SU-DHL-6 (cell line): ENCODE results near the gene PHF23.
A peak's percentile ranks its signal among the peaks of the same experiment; 100 is the strongest.

Source experiments
- H2AFZ ChIP-seq: fragments of 200-600 bp; sonication (generic); 2 replicates; pipeline ENCODE4 v1.6.1; 2014; ENCODE audit warnings: low read depth, mild to moderate bottlenecking, moderate library complexity, mixed read lengths, antibody characterized with exemption, low read length; ENCODE audit not compliant: severe bottlenecking
- H3F3A ChIP-seq: fragments of 200-600 bp; shearing (Covaris generic); 2 replicates; pipeline ENCODE4 v1.6.0; 2016; ENCODE audit warnings: antibody characterized with exemption, mild to moderate bottlenecking; ENCODE audit not compliant: insufficient read depth
- H3K27ac ChIP-seq: fragments of 200-600 bp; sonication (generic); 2 replicates; pipeline ENCODE4 v1.5.1; 2016; ENCODE audit warnings: low read depth, mild to moderate bottlenecking, low read length, moderate library complexity, mixed read lengths
- H3K27me3 ChIP-seq: fragments of 200-600 bp; sonication (generic), shearing (Covaris generic); 2 replicates; pipeline ENCODE4 v1.6.0; 2014; ENCODE audit warnings: mild to moderate bottlenecking, low read length
- H3K36me3 ChIP-seq: fragments of 200-600 bp; sonication (generic); 2 replicates; pipeline ENCODE4 v1.6.1; 2014; ENCODE audit warnings: mild to moderate bottlenecking, low read length, mixed read lengths
- H3K4me2 ChIP-seq: fragments of 300-600, 200-600 bp; shearing (Covaris generic), sonication (generic); 2 replicates; pipeline ENCODE4 v1.6.0; 2014; ENCODE audit warnings: low read length, low read depth, mild to moderate bottlenecking; ENCODE audit not compliant: poor library complexity, severe bottlenecking
- H3K4me3 ChIP-seq: fragments of 200-600 bp; sonication (generic); 2 replicates; pipeline ENCODE4 v1.5.1; 2014; ENCODE audit warnings: antibody characterized with exemption, low read length, mild to moderate bottlenecking, mixed read lengths; ENCODE audit not compliant: insufficient read depth, poor library complexity, severe bottlenecking
- H3K79me2 ChIP-seq: fragments of 200-600 bp; sonication (generic); 2 replicates; pipeline ENCODE4 v1.6.1; 2014; ENCODE audit warnings: mild to moderate bottlenecking, low read length, moderate library complexity; ENCODE audit not compliant: insufficient read depth
- H3K9ac ChIP-seq: fragments of 200-600 bp; sonication (generic); 2 replicates; pipeline ENCODE4 v1.7.0; 2014; ENCODE audit warnings: mild to moderate bottlenecking, low read length
- H3K9me2 ChIP-seq: fragments of 200-600 bp; sonication (generic); replicated peaks from 2 replicates; pipeline ENCODE4 v1.6.1; 2014; ENCODE audit warnings: low read length; ENCODE audit not compliant: insufficient read depth
- H3K9me3 ChIP-seq: fragments of 200-600 bp; sonication (generic); 2 replicates; pipeline ENCODE4 v1.6.1; 2014; ENCODE audit warnings: low read length, mixed read lengths; ENCODE audit not compliant: insufficient read depth
- H4K20me1 ChIP-seq: fragments of 200-600 bp; sonication (generic); 2 replicates; pipeline ENCODE4 v1.6.1; 2014; ENCODE audit warnings: low read depth, mild to moderate bottlenecking, antibody characterized with exemption, low read length, moderate library complexity, mixed read lengths
- EZH2phosphoT487 ChIP-seq: fragments of 200-600 bp; sonication (generic), shearing (Covaris generic); conservative IDR thresholded peaks from 2 replicates; pipeline ENCODE4 v1.6.1; 2018; ENCODE audit warnings: mild to moderate bottlenecking, antibody characterized with exemption, low read length, moderate library complexity, mixed read lengths
- TF ChIP-seq, protein P1 (sequence below): fragments of 200-600 bp; sonication (generic); IDR thresholded peaks from one replicate; pipeline ENCODE4 v1.5.1; 2017; ENCODE audit warnings: antibody characterized with exemption, mild to moderate bottlenecking, low read length, moderate library complexity; ENCODE audit not compliant: insufficient read depth, poor library complexity, severe bottlenecking

The PHF23 gene

GRCh38 chr17:7237761-7238419 is 1.4 kb downstream of the PHF23 start:
- Histone ChIP-seq H3K27ac (peak overlapping the region; percentile 93), H3K36me3 (0 out of 2 replicates have a peak, but pooled peaks cover 3% of the 10 kb centered on the region), H4K20me1 (peaks cover 6% of the 10 kb centered on the region; the same call in 1 of the 2 replicates), H3K9me3 (no peaks in the 10 kb centered on the region), H3K9ac (peak overlapping the region; percentile 100), H3K9me2 (no peaks in the 10 kb centered on the region), H3K4me3 (peak overlapping the region; percentile 98), H3F3A (peaks cover 49% of the 10 kb centered on the region), H3K27me3 (no peaks in the 10 kb centered on the region), H3K79me2 (peaks cover 42% of the 10 kb centered on the region), H3K4me2 (peak overlapping the region; percentile 67), H2AFZ (no peak overlapping the region)
- TF ChIP-seq EZH2phosphoT487 = no peak
- TF ChIP-seq, protein P1, sequence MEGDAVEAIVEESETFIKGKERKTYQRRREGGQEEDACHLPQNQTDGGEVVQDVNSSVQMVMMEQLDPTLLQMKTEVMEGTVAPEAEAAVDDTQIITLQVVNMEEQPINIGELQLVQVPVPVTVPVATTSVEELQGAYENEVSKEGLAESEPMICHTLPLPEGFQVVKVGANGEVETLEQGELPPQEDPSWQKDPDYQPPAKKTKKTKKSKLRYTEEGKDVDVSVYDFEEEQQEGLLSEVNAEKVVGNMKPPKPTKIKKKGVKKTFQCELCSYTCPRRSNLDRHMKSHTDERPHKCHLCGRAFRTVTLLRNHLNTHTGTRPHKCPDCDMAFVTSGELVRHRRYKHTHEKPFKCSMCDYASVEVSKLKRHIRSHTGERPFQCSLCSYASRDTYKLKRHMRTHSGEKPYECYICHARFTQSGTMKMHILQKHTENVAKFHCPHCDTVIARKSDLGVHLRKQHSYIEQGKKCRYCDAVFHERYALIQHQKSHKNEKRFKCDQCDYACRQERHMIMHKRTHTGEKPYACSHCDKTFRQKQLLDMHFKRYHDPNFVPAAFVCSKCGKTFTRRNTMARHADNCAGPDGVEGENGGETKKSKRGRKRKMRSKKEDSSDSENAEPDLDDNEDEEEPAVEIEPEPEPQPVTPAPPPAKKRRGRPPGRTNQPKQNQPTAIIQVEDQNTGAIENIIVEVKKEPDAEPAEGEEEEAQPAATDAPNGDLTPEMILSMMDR = no peak

- H3K27ac ChIP-seq = peak overlapping the region; percentile 93
- H2AFZ ChIP-seq = no peak overlapping the region
- H3K9me3 ChIP-seq = no peaks in the 10 kb centered on the region
- peaks cover 6% of the 10 kb centered on the region; the same call in 1 of the 2 replicates for H4K20me1 ChIP-seq
- peaks cover 48% of the 10 kb centered on the region for H3K79me2 ChIP-seq
- TF ChIP-seq, protein P1 = no peak
- no peak for TF ChIP-seq EZH2phosphoT487
- H3K4me2 ChIP-seq = peak overlapping the region; percentile 59
- peak overlapping the region; percentile 98 for H3K4me3 ChIP-seq
- H3K27me3 ChIP-seq = no peaks in the 10 kb centered on the region
- H3K36me3 ChIP-seq = 0 out of 2 replicates have a peak, but pooled peaks cover 3% of the 10 kb centered on the region
- H3K9ac ChIP-seq = peak overlapping the region; percentile 100
- H3K9me2 ChIP-seq = no peaks in the 10 kb centered on the region
- peaks cover 49% of the 10 kb centered on the region for H3F3A ChIP-seq
Observed at GRCh38 chr17:7237266-7237760, 1.9 kb downstream of the PHF23 start.

DNA sequence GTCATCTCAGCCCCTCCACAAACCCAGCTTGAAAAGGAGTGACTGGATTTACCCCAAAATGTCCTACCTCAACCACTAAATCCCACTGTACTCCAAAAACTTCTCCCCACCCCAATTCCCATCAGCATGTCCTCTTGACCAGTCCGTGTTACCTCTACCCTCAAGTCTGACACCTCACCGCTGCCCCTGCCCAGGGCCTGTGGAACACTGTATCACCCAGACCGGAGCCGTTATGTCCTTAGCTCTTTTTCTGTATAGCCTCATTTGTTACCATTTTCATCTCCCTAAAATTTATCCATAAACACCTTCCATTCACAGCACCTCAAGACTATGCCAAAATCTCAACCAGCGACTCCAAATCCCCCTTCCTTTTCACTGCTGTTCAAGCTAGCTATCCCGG is 2.4 kb downstream of the PHF23 start:
- no peak overlapping the region for H3K4me2 ChIP-seq
- 0 out of 2 replicates have a peak overlapping the region, but pooled peaks have one; percentile 93 for H3K27ac ChIP-seq
- H3K36me3 ChIP-seq = 0 out of 2 replicates have a peak, but pooled peaks cover 3% of the 10 kb centered on the region
- peaks cover 49% of the 10 kb centered on the region for H3K79me2 ChIP-seq
- no peak overlapping the region for H3K4me3 ChIP-seq
- H4K20me1 ChIP-seq = peaks cover 6% of the 10 kb centered on the region; the same call in 1 of the 2 replicates
- TF ChIP-seq EZH2phosphoT487 = no peak
- TF ChIP-seq, protein P1 = no peak
- H3K9ac ChIP-seq = no peak overlapping the region
- H2AFZ ChIP-seq = no peak overlapping the region
- H3K9me2 ChIP-seq = no peaks in the 10 kb centered on the region
- no peaks in the 10 kb centered on the region for H3K27me3 ChIP-seq
- H3K9me3 ChIP-seq = no peaks in the 10 kb centered on the region
- peaks cover 47% of the 10 kb centered on the region for H3F3A ChIP-seq
